ENCODE results near the gene ASCL1. TPM values are rescaled to one million over a fixed set of nuclear protein-coding genes. Genes with fewer than 3 reads are reported as not detected.

ASCL1 gene
- not detected in 3 replicates for total RNA-seq

DNA sequence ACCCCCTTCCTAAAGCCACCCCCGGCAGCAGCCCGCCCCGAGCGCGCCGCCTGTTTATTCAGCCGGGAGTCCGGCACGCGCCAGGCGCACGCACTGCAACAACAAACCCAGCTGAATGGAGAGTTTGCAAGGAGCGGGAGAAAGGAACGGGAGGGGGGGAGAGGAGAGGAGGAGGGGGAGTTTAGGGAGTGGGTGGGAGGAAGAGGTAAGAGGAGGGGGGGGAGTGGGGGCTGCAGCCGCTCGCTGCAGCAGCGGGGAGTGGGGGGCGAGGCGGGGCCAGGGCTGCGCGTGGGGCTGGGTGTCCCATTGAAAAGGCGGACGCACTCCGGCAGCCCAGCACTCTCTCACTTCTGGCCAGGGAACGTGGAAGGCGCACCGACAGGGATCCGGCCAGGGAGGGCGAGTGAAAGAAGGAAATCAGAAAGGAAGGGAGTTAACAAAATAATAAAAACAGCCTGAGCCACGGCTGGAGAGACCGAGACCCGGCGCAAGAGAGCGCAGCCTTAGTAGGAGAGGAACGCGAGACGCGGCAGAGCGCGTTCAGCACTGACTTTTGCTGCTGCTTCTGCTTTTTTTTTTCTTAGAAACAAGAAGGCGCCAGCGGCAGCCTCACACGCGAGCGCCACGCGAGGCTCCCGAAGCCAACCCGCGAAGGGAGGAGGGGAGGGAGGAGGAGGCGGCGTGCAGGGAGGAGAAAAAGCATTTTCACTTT is at the start of gene ASCL1:
Gene ASCL1, plus strand, starts transcription at position 336 of the 712 bp plus-strand sequence. CDS start 571 bp downstream, outside the sequence.
- Mint-ChIP-seq H3K9me3 (no peaks in the 10 kb centered on the region), H3K4me1 (peaks cover 22% of the 10 kb centered on the region), H3K4me3 (peak within 1 kb of the TSS; percentile 68), H3K36me3 (no peaks in the 10 kb centered on the region), H3K27me3 (ENCODE audit: low read depth) (peaks cover 98% of the 10 kb centered on the region), H3K27ac (no peak within 1 kb of the TSS)
- DNase-seq (ENCODE audit: low spot score in 2 of 2, unreplicated experiment in 2 of 2): no peak
- TF ChIP-seq, protein P1, sequence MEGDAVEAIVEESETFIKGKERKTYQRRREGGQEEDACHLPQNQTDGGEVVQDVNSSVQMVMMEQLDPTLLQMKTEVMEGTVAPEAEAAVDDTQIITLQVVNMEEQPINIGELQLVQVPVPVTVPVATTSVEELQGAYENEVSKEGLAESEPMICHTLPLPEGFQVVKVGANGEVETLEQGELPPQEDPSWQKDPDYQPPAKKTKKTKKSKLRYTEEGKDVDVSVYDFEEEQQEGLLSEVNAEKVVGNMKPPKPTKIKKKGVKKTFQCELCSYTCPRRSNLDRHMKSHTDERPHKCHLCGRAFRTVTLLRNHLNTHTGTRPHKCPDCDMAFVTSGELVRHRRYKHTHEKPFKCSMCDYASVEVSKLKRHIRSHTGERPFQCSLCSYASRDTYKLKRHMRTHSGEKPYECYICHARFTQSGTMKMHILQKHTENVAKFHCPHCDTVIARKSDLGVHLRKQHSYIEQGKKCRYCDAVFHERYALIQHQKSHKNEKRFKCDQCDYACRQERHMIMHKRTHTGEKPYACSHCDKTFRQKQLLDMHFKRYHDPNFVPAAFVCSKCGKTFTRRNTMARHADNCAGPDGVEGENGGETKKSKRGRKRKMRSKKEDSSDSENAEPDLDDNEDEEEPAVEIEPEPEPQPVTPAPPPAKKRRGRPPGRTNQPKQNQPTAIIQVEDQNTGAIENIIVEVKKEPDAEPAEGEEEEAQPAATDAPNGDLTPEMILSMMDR (IDR thresholded peaks at IDR 0.05; ENCODE audit: unreplicated experiment): no peak

DNA sequence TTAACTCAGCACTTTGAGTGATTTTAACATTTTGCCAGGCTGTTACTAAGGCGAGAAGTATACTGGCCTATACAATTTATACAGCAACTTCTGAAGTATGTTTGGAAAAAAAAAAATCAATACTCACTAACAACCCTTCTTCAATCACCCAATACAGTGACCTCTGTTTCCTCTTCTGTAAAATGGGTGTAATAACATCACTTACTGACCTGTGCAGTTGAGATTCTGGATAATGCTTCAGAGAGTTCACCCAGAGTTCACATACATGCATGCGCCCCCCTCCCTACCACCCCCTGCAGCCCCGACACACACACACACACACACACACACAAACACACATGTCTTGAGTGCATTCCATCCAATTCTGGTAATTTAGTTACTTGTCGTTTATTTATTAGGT is 49.6 kb upstream of the ASCL1 start:
- peaks cover 31% of the 10 kb centered on the region for H3K27me3 Mint-ChIP-seq (ENCODE audit: low read depth)
- no peaks in the 10 kb centered on the region for H3K9me3 Mint-ChIP-seq

DNA sequence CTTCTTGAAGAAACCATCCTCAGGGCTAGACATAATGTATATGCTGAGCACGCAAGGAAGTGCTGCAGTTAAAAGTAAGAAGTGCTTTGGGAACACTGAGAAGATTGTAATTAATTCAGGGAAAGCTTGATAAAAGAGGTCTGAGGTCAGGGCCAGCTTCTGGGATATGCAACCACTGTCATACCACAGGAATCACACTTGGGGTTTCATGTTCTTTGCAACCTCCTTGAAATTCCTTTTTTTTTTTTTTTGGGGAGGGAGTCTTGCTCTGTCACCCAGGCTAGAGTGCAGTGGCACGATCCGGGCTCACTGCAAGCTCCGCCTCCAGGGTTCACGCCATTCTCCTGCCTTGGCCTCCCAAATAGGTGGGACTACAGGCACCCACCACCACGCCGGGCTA is 47.3 kb upstream of the ASCL1 start:
- H3K36me3 Mint-ChIP-seq: no peaks in the 10 kb centered on the region
- TF ChIP-seq, protein P1 (IDR thresholded peaks at IDR 0.05; ENCODE audit: unreplicated experiment): no peak
- H3K4me1 Mint-ChIP-seq: no peaks in the 10 kb centered on the region
- H3K4me3 Mint-ChIP-seq: no peak overlapping the region
- no peaks in the 10 kb centered on the region for H3K9me3 Mint-ChIP-seq
- no peak overlapping the region for H3K27ac Mint-ChIP-seq
- peaks cover 35% of the 10 kb centered on the region for H3K27me3 Mint-ChIP-seq (ENCODE audit: low read depth)
- DNase-seq (ENCODE audit: low spot score in 2 of 2, unreplicated experiment in 2 of 2): no peak

More for the DNA sequence above, 49.6 kb upstream of the ASCL1 start:
- DNase-seq (ENCODE audit: low spot score in 2 of 2, unreplicated experiment in 2 of 2): no peak
- Mint-ChIP-seq H3K36me3 (no peaks in the 10 kb centered on the region), H3K27ac (no peak overlapping the region), H3K4me3 (no peak overlapping the region), H3K4me1 (no peaks in the 10 kb centered on the region)
- TF ChIP-seq, protein P1 (IDR thresholded peaks at IDR 0.05; ENCODE audit: unreplicated experiment): no peak

DNA sequence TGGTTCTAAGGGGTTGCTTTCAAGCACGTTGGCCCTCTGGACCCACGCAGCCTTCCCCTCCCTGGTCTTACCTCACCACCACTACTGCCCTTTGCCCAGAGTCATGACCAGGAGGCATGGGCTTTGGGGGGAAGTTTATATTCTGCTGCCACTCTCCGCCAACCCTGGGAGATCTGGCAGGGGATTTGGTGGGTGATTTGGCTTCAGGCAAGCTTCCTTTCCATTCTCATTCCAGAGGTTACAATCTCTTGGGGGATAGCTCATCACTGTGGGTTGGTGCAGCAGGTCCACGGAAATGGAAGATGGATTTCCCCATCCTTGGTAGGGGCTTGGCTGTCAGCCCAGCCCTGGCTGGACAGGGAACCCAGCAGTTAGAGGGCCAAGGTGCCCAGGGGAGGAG is 46.7 kb upstream of the ASCL1 start:
- Mint-ChIP-seq H3K4me1 (no peaks in the 10 kb centered on the region), H3K9me3 (no peaks in the 10 kb centered on the region), H3K36me3 (no peaks in the 10 kb centered on the region), H3K27ac (no peak overlapping the region), H3K4me3 (no peak overlapping the region), H3K27me3 (ENCODE audit: low read depth) (peaks cover 36% of the 10 kb centered on the region)
- TF ChIP-seq, protein P1 (IDR thresholded peaks at IDR 0.05; ENCODE audit: unreplicated experiment): no peak
- DNase-seq (ENCODE audit: low spot score in 2 of 2, unreplicated experiment in 2 of 2): no peak

DNA sequence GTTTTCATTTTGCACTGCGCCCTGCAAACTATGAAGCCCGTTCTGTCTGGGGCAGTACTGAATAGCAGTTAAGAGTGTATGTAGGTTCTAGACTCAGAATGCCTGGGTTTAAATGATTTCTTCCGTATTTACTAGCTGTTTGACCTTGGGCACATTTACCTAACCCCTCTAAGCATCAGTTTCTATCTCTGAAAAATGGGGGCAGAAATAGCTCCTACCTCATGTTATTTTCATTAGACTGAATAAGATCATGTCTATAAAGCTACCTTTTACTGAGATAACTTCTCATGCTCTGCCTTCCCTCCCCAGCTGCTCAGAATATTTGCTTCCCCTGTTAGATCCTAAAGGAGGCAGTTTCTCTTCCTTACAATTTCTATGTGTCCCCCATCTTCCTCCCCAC is 46.2 kb upstream of the ASCL1 start:
- Mint-ChIP-seq H3K9me3 (no peaks in the 10 kb centered on the region), H3K4me3 (no peak overlapping the region), H3K36me3 (no peaks in the 10 kb centered on the region), H3K27me3 (ENCODE audit: low read depth) (peaks cover 40% of the 10 kb centered on the region), H3K27ac (no peak overlapping the region), H3K4me1 (no peaks in the 10 kb centered on the region)
- TF ChIP-seq, protein P1 (IDR thresholded peaks at IDR 0.05; ENCODE audit: unreplicated experiment): no peak
- DNase-seq (ENCODE audit: low spot score in 2 of 2, unreplicated experiment in 2 of 2): no peak
